Stimulated activated CD4-positive, alpha-beta T cell treated with anti-CD3 and anti-CD28 coated beads, Interleukin-4, amount 100 ng/mL, for 48 hours (primary cell): ENCODE measurements around the gene FAM131B.
"Not testable (repeated sequence)": the region's sequence is repeated elsewhere in the genome, so short reads cannot be mapped to it uniquely, and the experiment has no call there.

ENCODE experiments used
- DNase-seq, 2 donors: peaks; one replicate each; pipeline ENCODE4 v3.0.0-alpha.2; 2020; ENCODE audit warnings: low read depth in 2 of 2

Gene FAM131B

DNA sequence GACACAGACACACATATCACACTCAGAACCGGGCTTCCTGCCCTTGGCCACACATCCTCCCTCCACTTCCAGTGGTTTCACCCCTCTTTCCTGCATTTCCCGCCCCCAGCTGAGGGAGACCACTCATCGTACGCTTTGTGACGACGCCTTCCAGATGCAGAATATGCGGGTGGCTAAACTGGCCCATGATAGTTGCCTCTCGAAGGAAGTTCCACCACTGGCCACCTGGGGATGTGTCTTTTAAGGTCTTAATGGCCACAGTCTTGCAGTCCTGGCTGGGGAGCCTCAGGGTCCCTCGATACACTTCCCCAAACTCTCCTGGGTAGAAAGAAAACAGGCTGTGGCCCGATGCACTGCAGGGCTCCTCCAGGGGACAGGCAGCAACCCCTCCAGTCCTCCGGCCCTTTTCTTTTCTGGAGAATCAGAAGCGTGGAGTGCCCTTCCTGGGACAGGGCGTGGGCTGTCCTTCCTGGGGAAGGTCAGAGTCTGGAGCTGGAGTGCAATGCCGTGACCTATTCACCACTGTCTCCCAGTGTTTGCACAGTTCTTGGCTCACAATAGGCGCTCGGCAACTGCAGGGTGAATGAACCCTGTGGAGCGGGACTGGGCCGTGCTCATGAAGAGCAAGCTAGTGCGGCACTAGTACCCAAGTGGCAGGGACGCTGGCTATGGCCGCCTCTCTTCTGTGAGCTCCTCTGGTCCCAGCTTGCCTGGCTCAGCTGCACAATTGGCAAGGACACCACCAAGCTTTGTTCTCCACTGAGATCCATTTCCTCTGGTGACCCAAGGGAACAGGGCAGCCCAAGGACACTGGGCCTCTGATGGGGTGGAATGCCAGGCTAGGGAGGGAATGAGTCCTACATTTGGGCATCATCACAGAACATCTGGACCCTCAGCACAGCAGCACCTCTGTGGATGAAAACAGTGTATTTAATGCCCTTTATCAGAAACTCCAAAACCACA, 33.0 kb upstream of the FAM131B start:
- no peak for DNase-seq

DNA sequence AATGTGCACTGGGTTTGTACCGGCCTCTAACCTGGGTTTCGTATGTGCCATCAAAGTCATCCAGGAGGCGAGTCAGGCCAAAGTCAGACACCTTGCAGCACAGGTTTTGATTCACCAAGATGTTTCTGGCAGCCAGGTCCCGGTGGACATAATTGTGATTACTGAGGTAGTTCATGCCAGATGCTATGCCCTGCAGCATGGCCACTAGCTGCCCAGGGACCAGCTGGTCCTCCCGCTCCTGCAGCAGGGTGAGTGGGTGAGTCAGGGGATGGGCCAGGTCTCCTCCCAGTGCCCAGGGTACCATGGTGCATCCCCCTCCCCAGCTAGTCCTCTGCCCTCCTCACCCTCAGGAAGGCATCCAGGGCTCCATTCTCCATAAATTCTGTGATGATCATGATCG, 32.3 kb upstream of the FAM131B start:
- DNase-seq, result no peak

DNA sequence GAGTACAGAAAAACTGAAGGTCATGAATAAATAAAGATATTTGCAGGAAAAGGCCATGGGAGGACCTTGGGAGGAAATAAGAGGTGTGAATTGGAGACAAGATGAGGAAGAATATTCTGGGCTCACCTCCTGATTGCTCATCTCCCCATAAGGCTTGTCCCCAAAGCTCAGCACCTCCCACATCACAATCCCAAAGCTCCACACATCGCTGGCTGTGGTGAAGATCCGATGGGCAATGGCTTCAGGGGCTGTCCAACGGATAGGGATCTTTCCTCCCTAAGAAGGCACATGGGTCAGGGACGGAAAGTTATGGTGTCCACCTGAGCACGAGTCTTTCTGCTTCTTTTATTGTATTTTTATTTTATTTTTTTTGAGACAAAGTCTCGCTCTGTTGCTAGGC, 31.6 kb upstream of the FAM131B start:
- no peak for DNase-seq

DNA sequence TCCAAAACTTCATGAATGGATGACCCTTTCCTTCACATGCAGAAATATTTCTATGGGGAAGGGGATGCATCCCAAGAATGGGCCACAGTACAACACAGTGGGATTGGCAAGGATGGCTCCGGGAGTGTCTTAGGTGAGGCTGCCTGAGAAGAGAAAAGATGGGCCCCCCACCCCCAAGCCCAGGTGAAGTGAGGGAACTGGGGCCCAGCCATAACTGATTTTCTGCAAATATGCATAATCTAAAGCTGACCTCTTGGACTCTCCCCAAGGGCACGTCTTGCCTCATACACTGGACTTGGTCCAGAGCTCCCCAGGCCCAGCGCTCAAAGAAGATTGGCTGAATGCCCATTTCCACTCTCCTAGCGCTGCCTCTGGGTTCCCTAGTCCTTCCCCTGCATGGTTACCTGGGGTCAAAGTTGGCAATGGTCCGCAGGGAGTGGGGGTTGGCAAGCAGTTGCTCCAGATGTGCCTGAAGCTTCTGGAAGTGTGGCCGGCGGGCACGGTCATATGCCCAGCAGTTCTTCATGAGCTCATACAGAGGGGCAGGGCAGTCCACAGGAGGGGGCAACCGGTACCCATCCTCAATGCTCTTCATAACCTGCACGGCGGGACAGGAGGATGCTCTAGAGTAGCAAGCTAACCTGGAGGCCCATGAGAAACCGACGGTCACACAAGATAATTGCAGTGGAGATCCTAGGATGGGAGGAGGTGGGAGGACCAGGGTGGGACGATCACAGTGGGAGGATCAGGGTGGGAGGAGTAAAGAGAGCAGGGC, 30.9 kb upstream of the FAM131B start:
- no peak for DNase-seq

DNA sequence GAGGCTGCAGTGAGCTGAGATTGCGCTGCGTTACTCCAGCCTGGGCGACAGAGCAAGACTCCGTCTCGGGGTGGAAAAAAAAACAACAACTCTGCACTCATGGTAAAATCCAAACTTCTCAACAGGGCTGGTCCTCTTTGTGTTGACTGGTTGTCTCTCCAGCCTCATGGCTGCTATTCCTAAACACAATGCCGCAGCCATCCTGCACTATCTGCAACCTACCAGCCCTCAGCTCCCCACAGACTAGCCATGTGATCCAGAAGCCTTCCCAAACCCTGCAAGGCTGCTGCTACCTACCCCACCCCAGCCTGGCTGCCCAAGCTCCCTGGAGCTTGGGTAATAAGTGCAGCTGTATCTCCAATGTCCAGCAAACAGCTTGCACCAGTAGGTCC, 30.4 kb upstream of the FAM131B start:
- DNase-seq, result no peak

DNA sequence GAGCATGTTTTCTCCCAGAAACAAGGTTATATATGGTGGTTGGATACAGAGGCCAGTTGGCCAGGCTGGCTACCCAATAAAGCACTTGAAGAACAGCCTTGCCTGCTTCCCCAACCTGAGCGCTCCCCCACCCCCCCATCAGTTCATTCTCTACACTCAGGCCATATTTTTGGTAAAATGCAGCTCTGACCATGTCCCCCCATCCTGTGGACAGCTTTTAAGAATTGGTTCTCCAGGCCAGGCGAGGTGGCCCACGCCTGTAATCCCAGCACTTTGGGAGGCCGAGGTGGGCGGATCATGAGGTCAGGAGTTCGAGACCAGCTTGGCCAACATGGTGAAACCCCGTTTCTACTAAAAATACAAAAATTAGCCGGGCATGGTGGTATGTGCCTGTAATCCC, 29.9 kb upstream of the FAM131B start:
- not testable (repeated sequence) for DNase-seq

DNA sequence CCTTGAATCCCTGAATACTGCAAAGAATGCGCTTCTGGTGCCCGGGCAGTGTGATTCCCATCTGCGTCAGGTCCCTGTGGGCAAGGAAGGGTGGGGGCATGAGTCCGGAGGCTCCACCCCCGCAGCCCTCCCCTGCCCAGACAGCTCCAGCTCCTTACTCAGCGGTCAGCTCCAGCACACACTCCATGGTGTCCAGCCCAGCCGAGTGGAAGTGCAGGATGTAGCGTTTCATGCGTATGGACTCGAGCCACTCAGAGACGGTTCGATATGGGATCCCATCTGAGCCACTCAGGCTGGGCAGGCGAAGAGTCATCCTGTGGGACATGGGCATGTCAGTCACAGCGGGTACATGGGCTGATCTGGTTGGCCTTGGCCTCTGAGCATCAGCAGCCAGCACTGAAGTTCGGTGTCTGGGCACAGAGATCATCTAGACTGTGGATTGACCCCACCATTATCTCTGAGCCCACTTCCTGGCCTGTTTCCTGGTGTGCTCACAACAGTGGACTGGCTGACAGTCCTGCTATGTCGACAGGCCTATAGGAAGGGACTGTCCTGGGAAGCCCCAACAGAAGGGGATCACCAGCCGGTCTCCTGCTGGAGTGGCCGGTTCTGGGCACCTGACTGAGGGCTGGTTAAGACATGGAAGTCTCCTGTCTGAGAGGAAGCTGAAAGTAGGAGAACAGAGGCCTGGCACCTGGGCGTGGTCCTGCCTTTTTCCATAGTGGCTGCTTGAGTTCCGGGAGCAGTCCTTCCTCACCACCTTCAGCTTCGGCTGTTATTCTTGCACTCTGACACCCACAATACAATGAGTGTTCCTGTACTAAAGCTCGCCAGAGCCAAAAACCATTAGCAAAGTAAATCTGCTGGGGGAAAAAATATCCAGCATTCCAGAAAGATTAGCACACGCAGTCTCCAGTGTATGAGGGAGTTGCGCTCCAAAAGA, 29.2 kb upstream of the FAM131B start:
- no peak for DNase-seq

DNA sequence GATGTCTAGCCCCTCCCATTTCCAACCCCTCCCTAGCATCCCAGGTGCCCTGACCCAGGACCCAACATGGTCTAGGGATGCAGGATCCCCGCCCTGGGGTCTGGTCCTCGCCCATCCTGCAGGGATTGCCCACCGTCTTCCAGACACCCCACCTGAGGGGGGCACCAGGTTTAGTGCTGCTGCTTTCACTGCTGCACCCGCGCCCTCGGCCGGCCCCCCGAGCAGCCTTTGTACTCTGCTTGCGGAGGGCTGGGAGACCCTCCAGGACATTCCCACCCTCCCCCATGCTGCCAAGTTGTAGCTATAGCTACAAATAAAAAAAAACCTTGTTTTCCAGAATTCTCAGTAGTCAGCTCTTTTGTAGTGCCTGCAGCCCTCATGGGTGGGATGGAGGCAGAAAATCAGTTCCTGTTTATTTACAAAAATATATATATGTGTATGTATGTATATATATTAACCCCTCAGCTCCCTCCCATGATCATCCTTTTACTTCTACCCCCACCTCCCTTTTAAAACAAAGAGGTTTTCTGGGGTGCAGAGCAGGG, 28.3 kb upstream of the FAM131B start:
- DNase-seq, result no peak

DNA sequence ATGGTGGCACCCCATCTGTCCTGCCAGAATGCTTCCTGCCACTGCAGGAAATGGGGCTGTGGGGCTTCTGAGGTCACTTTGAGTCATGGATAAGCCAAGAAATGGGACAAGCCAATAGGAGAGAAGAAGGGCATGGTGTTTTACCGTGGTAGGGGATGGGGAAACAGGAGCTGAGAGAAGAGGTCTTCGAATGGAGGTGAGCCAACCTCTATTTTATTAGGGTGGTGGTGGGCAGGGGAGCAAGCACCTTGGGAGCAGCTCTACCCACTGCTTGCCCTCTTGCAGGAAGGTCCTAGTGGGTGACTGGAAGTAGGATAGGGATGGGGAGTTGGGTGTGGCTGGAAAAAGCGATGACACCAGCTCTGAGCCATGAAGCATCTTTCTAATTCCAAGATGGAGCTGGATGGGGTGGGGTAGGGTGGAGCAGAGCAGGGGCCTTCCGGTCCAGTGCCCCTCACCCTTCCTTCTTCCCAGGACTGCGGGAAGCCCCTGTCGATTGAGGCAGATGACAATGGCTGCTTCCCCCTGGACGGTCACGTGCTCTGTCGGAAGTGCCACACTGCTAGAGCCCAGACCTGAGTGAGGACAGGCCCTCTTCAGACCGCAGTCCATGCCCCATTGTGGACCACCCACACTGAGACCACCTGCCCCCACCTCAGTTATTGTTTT, 27.7 kb upstream of the FAM131B start:
- DNase-seq, result no peak

DNA sequence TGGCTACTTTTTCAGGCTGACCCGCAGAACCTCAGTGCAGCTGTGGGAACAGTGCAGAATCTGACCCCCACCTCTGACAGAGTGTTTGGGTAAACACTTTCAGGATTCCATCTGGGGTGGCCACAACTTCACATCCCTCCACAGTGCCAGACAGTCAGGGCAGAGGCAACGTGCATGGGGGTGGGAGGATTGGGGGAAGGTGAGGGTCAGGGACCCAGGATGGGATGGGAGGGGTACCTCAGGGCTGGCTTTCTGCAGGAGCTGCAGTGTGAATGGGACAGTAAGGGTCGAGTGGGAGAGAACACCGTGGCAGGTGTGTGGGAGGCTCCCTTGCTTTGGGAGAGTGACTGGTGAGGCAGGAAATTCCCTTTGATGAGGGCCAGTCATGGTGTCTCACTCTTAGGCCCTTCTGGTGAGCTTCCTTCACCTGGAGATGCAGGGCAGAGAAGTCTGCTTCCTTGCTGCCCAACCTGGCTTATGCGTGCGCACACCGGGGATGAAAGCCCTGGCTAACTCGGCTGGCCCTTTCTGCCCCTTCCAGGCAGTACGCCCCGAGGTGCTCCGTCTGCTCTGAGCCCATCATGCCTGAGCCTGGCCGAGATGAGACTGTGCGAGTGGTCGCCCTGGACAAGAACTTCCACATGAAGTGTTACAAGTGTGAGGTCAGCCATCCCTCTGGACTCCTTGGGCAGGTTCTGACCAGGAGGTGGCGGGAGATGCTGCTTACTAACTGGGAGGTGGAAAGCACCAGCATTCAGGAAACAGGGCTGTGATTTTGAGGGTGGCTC, 27.0 kb upstream of the FAM131B start:
- no peak for DNase-seq

DNA sequence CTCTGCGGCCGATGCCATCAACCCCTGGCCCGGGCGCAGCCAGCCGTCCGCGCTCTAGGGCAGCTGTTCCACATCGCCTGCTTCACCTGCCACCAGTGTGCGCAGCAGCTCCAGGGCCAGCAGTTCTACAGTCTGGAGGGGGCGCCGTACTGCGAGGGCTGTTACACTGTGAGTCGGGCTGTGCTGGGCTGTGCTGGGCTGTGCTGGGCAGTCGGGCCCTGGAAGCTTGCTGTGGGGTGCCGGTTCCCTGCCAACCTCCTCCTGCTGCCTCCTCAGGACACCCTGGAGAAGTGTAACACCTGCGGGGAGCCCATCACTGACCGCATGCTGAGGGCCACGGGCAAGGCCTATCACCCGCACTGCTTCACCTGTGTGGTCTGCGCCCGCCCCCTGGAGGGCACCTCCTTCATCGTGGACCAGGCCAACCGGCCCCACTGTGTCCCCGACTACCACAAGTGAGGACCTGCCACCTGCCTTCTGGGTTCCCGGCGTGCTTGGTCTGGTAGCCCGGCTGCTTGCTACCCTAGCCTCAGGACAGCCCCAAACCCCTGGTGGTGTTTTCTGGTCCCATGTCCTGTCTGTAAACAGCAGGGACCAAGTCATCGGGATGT, 26.1 kb upstream of the FAM131B start:
- no peak for DNase-seq

DNA sequence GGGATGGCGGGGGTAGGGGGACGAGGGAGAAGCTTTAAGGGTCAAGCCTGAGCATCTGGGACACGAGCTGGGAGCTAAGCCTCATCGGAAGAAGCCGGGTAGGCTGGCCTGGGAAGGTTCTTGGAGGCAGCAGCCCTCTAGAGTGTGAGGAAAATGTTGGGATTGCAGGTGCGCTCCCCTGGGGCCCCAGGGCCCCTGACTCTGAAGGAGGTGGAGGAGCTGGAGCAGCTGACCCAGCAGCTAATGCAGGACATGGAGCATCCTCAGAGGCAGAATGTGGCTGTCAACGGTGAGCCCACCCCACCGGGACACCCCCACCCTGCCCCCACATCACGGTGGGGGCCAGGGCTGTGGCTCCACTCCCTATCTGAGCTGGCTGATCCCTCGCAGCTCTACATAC, 25.5 kb upstream of the FAM131B start:
- no peak for DNase-seq

DNA sequence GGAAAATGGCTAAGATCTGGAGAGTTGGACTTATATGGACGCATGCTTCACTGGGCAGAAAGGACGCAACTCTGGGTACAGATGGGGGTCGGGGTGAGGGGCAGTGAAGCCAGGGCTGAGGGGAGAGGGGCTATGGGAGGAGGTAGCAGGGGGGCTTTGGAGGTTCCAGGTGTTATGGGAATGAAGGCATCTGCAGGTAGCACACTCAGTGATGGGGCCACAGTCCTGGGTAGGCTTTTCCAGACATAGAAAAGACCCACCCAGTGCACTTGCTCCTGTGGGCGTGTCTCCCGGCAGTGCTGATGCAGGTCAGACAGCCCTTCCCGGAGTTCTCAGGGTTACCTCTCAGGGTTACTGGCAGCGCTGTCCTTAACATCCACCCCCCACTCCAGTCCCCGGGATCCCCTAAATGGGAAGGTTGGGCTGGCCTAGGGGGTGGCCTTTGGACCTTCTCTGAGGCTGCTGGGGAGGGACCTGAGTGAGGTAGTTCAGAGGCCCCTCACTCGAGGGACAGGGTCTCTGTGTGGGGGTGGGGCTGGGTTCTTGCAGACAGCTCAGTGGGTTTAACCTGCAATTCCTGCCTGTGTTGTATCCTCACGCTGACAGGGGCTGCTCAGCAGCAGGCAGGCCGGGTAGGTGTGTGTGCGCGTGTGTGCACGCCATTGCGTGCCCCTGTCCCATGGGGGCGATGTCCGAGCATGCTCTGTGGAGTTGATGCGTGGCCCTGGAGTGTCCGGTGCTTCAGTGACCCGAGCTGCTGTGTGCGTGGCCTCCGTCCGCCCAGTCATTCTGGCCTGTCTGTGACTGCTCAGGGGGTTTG, 24.9 kb upstream of the FAM131B start:
- no peak for DNase-seq

DNA sequence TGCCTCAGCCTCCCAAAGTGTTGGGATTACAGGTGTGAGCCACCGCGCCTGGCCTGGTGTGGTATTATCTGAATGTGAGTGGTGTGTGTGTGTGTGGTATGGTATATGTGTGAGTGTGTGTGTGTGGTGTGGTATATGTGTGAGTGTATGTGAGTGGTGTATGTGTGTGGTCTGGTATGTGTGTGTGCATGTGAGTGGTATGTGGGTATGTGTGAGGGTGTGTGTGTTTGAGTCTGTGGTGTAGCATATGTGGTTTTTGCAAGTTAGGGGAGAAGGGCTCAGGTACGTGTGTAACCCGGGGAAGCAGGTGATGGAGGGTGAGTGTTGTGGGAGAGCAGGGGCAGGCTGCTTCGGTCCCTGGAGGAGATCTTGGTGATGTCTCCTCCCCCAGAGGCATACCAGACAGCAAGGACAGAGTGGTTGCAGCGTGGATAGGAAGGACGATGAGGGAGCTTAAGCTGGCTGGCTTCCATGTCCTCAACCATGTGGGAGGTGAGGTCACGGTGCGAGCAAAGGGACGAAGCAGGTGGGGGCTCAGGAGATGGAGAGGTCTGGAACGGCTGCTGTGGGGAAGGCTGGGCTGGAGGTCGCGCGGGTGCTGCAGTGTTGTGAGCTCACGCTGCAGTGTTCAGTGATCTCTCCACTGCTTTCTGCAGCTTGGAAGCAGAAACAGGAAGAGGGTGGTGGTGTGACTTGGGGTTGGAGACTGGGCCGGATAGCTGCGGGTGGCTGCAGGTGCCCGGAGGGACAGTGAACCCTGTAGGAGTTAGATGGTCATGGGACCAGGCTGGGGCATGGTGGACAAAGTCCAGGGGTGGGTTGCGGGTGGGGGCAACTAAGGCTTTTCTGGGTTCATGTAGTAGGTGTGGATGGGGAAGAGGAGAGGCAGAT, 23.6 kb upstream of the FAM131B start:
- no peak for DNase-seq

DNA sequence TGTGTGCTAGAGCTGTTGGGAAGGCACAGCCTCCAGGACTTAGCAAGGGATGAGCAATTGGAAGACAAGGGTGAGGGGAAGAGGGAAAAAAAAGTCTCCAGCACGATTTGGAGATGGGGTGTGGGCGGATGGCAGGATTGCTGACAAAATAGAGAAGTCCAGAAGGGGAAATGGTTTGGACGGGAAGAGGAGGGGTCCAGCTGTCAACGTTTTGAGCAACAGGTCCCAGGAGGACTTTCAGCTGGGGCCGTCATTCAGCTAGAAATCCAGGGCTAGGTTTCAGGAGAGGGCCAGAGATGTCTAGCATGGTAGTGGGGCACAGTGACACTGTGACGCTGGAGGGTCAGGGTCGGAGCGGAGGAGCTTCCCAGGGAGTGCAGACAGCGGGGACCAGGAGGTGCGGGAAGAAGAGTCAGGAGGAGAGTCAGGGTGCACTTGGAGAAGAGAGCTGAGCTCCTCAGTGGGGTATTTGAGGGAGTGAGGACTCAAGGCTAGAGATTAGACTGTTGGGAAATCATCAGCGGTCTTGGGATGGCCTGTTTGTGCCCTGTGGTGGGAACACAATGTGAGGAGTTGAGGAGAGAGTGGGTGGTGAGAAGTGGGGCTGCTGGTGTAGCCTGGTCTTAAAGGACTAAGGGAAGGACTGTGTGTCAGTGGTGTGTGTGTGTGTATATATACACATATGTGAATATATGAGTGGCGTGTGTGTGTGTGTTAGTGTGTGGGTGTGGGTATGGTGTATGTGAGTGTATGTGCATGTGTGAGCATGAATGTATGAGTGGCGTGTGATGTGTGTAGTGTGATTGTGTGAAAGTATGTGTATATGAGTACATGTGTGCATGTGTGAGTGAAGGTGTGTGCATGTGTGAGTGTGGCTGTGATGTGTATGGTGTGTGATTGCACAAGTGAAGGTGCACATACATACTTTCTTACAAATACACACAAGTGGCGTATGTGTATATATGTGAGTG, 22.4 kb upstream of the FAM131B start:
- DNase-seq, result no peak

DNA sequence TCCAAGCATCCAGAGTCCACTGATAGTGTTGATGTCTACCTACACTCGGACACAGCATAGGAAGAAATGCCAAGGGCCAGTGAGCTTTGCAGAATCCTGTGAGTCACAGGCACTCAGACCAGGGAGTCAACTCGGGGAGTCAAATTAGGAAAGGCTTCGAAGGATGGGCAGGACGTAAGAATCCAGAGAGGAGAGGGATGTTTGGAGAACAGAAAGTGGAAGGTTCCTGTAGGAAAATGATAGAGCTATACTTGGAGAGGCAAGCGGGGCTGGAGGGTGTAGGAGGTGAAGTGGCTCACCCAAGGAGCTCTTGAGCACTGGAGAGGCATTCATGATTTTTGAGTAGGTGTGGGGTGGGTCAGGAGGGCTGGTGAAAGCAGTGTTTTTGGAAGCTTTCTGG, 21.6 kb upstream of the FAM131B start:
- no peak for DNase-seq

DNA sequence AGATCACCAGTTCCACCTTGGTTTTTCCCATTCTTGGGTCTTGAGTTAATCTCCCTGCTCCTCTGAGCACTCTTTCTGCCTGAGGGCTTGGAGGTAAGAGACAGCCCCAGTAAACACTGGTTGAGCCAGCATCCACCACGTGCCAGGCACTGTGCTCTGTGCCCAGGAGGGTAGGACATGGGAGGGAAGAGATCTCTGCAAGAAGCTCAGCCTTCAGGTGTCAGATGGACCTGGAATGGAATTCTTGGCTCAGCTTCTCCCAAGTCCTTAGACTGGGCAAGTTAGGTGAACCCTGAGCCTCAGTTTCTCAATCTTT, 21.1 kb upstream of the FAM131B start:
- DNase-seq, result no peak
